ENCODE data around the gene MMP28.

The MMP28 gene

DNA sequence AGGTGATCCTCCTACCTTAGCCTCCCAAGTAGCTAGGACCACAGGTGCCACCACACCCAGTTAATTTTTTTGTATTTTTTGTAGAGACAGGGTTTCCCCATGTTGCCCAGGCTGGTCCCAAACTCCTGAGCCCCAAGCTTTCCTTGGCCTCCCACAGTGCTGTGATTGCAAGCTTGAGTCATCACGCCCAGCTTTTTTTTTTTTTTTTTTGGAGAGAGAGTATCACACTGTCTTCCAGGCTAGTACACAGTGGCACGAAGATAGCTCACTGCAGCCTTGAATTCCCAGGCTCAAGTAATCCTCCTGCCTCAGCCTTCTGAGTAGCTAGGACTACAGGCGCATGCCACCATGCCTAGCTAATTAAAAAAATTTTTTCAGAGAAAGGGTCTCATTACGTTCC is 46.1 kb upstream of the MMP28 start:
- ATAC-seq (ENCODE audit: low read depth) (no peak), DNase-seq (ENCODE audit: low spot score) (no peak)
- H3K9me3 ChIP-seq (ENCODE audit: severe bottlenecking) = no peaks in the 10 kb centered on the region
- TF ChIP-seq, protein P1, sequence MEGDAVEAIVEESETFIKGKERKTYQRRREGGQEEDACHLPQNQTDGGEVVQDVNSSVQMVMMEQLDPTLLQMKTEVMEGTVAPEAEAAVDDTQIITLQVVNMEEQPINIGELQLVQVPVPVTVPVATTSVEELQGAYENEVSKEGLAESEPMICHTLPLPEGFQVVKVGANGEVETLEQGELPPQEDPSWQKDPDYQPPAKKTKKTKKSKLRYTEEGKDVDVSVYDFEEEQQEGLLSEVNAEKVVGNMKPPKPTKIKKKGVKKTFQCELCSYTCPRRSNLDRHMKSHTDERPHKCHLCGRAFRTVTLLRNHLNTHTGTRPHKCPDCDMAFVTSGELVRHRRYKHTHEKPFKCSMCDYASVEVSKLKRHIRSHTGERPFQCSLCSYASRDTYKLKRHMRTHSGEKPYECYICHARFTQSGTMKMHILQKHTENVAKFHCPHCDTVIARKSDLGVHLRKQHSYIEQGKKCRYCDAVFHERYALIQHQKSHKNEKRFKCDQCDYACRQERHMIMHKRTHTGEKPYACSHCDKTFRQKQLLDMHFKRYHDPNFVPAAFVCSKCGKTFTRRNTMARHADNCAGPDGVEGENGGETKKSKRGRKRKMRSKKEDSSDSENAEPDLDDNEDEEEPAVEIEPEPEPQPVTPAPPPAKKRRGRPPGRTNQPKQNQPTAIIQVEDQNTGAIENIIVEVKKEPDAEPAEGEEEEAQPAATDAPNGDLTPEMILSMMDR (IDR thresholded peaks at IDR 0.05; ENCODE audit: poor library complexity, severe bottlenecking) = no peak
- H3K36me3 ChIP-seq (ENCODE audit: low read depth) = peaks cover 97% of the 10 kb centered on the region
- H3K27me3 ChIP-seq (ENCODE audit: insufficient read depth, poor library complexity, severe bottlenecking) = no peaks in the 10 kb centered on the region
- no peak overlapping the region for H3K4me3 ChIP-seq (ENCODE audit: severe bottlenecking)
- no peak overlapping the region for H3K27ac ChIP-seq (ENCODE audit: poor library complexity, severe bottlenecking)
- no peaks in the 10 kb centered on the region for H3K4me1 ChIP-seq (ENCODE audit: insufficient read depth, poor library complexity, severe bottlenecking)

DNA sequence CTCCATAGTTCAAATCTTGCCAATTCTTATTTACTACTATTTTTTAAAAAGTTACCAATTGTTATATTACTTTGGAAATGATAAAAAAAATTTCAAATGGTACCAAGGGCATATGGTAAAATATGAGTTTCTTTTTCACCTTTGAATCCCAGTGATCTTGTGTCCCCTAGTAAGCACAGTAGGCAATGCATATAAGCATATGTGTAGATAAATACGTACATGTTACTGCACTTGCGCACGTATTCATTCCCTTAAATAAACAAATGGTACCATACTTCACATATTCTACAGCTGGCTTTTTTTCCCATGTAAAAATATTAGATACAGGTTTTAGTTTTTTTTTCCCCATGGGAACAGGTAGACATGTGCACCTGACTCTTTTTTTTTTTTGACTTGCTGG is 45.7 kb upstream of the MMP28 start:
- peaks cover 97% of the 10 kb centered on the region for H3K36me3 ChIP-seq (ENCODE audit: low read depth)
- ATAC-seq (ENCODE audit: low read depth) = no peak
- TF ChIP-seq, protein P1 (IDR thresholded peaks at IDR 0.05; ENCODE audit: poor library complexity, severe bottlenecking) = no peak

DNA sequence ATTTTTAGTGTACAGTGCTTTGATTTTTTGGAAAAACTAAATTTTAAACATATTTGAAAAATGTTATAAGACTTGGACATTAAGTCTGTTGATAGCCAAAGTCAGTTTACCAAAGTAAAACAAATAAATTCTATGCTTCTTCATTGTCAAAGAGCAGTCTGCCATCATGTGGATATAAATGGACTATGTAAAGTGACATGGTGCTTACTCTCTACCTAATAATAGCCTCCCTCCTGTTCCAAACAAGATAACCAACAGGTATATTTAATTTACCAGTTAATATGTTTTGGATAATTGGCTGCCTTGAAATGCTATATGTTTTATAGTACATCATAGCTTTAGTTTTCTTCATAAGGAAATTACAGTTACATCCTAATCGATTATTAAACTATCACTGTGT is 29.8 kb upstream of the MMP28 start:
- Histone ChIP-seq H3K9me3 (ENCODE audit: severe bottlenecking) (no peaks in the 10 kb centered on the region), H3K4me1 (ENCODE audit: insufficient read depth, poor library complexity, severe bottlenecking) (no peaks in the 10 kb centered on the region), H3K27me3 (ENCODE audit: insufficient read depth, poor library complexity, severe bottlenecking) (no peaks in the 10 kb centered on the region), H3K27ac (ENCODE audit: poor library complexity, severe bottlenecking) (no peak overlapping the region), H3K36me3 (ENCODE audit: low read depth) (peaks cover 90% of the 10 kb centered on the region), H3K4me3 (ENCODE audit: severe bottlenecking) (no peak overlapping the region)
- ATAC-seq (ENCODE audit: low read depth) (no peak), DNase-seq (ENCODE audit: low spot score) (no peak)
- TF ChIP-seq, protein P1 (IDR thresholded peaks at IDR 0.05; ENCODE audit: poor library complexity, severe bottlenecking) = no peak

More for the DNA sequence above, 45.7 kb upstream of the MMP28 start:
- no peak overlapping the region for H3K4me3 ChIP-seq (ENCODE audit: severe bottlenecking)
- H3K4me1 ChIP-seq (ENCODE audit: insufficient read depth, poor library complexity, severe bottlenecking) = no peaks in the 10 kb centered on the region
- no peaks in the 10 kb centered on the region for H3K27me3 ChIP-seq (ENCODE audit: insufficient read depth, poor library complexity, severe bottlenecking)
- no peak for DNase-seq (ENCODE audit: low spot score)
- H3K9me3 ChIP-seq (ENCODE audit: severe bottlenecking) = no peaks in the 10 kb centered on the region
- no peak overlapping the region for H3K27ac ChIP-seq (ENCODE audit: poor library complexity, severe bottlenecking)

DNA sequence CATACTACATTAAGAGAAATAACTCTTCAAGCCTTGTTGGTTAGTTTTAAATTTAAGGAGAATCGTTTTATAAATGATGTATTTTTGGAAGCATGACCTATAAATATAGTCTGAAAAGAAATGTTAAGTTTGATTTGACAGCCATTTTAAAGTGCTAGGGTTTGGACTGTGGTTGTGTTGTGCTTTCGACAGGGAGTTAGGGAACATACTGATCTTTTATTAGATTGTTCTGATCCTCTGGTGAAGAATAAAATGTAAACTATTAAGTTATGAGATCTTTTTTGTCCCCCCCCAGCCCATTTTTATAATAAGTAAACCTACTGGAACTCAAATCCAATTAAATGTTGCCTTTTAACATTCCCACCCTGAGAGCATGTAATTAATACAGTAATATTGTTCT is 25.9 kb upstream of the MMP28 start:
- no peak for ATAC-seq (ENCODE audit: low read depth)
- no peaks in the 10 kb centered on the region for H3K27me3 ChIP-seq (ENCODE audit: insufficient read depth, poor library complexity, severe bottlenecking)
- DNase-seq (ENCODE audit: low spot score) = no peak
- H3K9me3 ChIP-seq (ENCODE audit: severe bottlenecking) = no peaks in the 10 kb centered on the region
- TF ChIP-seq, protein P1 (IDR thresholded peaks at IDR 0.05; ENCODE audit: poor library complexity, severe bottlenecking) = no peak
- peaks cover 100% of the 10 kb centered on the region for H3K36me3 ChIP-seq (ENCODE audit: low read depth)
- H3K27ac ChIP-seq (ENCODE audit: poor library complexity, severe bottlenecking) = no peak overlapping the region
- H3K4me1 ChIP-seq (ENCODE audit: insufficient read depth, poor library complexity, severe bottlenecking) = no peaks in the 10 kb centered on the region
- no peak overlapping the region for H3K4me3 ChIP-seq (ENCODE audit: severe bottlenecking)

DNA sequence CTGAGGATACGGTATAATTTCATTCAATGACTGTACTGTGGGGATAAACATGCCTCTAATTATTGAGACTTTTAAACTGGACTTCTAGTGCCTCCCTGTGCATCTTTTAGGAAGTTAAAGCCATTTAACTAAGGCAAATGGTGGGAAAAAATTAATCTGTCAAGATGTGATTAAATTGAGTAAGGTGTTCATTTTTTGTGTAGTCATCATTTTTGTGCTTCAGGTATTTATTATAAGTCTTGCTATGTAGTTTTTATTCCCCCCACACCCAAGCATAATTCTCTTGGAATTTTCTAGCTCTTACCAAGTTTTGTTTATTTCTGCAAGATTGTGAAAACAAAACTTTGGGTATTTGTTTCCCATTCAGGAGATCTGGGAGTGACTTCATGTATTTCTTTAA is 24.0 kb upstream of the MMP28 start:
- no peak overlapping the region for H3K4me3 ChIP-seq (ENCODE audit: severe bottlenecking)
- H3K36me3 ChIP-seq (ENCODE audit: low read depth) = peaks cover 100% of the 10 kb centered on the region
- H3K27ac ChIP-seq (ENCODE audit: poor library complexity, severe bottlenecking) = no peak overlapping the region
- ATAC-seq (ENCODE audit: low read depth) = no peak
- no peaks in the 10 kb centered on the region for H3K27me3 ChIP-seq (ENCODE audit: insufficient read depth, poor library complexity, severe bottlenecking)
- H3K9me3 ChIP-seq (ENCODE audit: severe bottlenecking) = no peaks in the 10 kb centered on the region
- TF ChIP-seq, protein P1 (IDR thresholded peaks at IDR 0.05; ENCODE audit: poor library complexity, severe bottlenecking) = no peak
- no peak for DNase-seq (ENCODE audit: low spot score)
- H3K4me1 ChIP-seq (ENCODE audit: insufficient read depth, poor library complexity, severe bottlenecking) = no peaks in the 10 kb centered on the region
